ENCODE measurements around the gene SLC26A11.
"Not testable (repeated sequence)": the region's sequence is repeated elsewhere in the genome, so short reads cannot be mapped to it uniquely, and the experiment has no call there.

SLC26A11 gene

GRCh38 chr17:80219763-80220053 is 519 bp upstream of the SLC26A11 start:
- DNase-seq, result no peak

GRCh38 chr17:80220736-80221215 is 549 bp downstream of the SLC26A11 start:
- DNase-seq, result no peak

DNA sequence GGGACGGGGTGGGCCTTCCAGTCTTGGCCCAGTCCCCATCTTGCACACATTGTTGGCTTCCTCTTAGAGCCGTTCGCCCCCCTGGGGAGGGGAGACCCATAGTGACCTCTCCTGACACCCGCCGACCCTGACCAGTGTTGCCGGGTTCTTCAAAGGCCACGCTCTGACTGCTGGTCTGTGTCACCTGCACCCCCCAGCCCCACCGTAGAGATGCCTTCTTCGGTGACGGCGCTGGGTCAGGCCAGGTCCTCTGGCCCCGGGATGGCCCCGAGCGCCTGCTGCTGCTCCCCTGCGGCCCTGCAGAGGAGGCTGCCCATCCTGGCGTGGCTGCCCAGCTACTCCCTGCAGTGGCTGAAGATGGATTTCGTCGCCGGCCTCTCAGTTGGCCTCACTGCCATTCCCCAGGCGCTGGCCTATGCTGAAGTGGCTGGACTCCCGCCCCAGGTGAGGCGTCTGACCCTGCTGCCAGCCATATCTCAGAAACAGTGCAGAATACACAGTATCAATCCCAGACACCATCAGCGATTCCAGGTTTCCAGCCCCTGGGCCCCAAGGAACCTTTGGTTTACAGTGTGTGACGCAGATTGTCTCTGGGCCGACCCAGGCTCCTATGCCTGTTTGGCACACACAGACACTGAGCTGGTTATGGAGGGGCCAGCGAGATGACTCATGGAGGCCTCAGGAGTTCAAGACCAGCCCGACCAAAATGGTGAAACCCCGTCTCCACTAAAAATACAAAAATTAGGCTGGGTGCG is 1.3 kb downstream of the SLC26A11 start:
- DNase-seq, result no peak

DNA sequence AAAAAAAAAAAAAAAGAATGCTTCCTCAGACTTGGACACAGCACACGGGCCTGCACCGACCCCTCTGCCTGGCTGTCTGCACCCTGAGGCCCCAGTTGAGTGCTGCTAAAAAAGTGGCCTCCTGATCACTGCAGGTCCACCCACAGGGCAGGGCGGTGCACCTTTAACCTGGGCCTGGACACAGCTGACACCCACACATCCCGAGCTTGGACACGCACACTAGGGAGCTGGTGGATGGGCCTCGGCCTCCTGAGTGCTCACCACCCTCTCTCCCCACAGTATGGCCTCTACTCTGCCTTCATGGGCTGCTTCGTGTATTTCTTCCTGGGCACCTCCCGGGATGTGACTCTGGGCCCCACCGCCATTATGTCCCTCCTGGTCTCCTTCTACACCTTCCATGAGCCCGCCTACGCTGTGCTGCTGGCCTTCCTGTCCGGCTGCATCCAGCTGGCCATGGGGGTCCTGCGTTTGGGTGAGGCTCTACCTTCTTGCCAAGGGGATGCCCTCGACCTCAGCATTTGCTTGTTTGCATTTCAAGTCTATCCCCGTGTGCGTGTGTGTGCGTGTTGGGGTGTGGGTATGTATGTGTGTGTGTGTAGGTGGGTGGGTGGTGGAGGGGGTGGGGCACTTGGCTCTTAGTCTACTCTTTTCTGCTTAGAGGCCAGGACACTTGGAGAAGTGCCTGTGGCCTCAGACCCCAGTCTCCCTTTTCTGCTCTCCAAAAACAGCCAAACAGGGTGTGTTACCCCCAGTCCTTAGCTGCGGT is 2.3 kb downstream of the SLC26A11 start:
- no peak for DNase-seq

DNA sequence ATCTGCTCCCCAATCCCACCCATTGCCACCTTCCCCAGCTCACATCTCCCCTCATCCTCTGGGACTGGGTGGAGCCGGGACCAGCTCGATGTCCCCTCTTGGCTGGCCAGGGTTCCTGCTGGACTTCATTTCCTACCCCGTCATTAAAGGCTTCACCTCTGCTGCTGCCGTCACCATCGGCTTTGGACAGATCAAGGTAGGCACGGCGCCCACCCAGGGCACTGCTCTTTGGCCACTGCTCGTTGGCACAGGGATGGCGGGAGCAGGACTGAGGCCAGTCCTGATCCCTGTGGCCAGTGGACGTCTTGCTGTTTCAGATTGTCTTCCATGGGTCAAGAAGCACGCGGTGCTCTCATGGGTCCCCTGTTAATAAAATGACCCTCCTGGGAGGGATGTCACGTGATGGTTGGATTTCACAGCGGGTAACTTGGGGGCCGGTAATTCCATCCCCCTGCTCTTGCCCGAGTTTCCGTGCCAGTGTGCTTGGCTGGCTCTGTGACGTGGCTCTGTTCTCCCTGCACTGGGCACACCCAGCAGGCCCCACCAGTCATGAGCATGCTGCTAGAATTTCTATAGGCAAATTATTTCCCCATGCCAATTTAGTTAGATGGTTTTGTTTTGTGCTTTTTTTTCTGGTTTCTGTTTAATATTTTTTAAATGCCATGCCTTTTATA is 3.1 kb downstream of the SLC26A11 start:
- DNase-seq, result no peak

DNA sequence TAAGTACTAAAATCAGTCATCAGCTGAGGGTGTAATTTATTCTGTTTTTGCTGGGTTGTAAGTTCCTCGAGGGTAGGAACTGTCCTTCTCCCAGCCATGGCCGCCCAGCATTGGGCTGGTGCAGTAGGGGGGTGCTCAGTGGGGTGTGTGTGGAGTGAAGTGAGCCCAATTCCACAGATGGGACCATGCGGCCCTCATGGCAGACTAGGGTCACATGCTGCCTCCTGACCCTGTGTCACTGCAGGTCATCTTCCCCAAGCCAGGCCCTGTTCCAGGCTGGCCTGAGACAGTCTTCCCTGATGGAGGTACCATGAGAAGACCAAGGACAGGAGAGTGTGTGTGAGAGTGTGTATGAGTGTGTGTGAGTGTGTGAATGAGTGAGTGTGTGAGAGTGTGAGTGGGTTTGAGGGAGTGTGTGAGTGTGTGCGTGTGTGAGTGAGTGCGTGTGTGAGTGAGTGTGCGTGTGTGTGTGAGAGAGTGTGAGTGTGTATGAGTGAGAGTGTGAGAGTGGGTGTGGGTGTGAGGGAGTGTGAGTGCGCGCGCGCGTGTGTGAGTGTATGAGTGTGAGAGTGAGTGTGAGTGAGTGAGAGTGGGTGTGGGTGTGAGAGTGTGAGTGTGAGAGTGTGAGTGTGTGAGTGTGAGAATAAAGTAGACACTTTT is 3.7 kb downstream of the SLC26A11 start:
- DNase-seq, result no peak

DNA sequence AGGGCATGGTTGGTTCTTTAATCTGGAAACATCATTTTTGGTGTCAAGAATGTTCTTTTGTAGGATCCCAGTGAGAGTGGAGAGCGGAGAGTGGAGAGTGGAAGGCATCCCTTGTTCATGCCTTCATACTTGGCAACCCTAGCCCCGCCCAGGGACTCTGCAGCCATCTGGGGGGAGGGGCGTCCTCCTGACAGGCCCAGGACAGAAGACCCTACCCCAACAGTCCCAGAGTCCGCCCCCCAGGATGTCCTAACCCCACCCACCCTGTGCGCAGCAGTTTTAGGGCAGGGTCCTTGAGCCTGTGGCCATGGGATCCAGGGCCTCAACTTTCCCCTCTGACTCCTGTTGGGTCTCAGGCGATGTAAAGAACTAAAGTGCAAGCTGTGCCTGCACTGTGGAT is 4.5 kb downstream of the SLC26A11 start:
- no peak for DNase-seq

- DNase-seq, result no peak
These were observed 5.0 kb downstream of the SLC26A11 start for GRCh38 chr17:80225230-80225629.

DNA sequence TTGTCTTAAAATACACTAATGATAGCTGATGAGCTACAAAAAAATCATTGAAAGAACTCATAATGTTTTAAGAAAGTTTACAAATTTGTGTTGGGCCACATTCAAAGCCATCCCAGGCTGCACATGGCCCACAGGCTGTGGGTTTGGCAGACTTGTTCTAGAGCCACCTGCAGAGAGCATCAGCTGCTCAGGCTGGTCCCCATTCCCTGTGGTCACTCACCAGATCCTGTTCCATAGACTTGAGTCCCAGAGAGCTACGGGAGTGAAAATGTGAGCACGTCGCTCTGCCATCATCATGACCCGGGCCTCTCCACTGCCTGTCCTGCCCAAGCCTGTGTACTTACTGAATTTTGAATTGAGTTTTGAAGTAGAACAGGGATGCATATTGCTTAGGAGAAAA is 6.9 kb downstream of the SLC26A11 start:
- DNase-seq, result no peak

DNA sequence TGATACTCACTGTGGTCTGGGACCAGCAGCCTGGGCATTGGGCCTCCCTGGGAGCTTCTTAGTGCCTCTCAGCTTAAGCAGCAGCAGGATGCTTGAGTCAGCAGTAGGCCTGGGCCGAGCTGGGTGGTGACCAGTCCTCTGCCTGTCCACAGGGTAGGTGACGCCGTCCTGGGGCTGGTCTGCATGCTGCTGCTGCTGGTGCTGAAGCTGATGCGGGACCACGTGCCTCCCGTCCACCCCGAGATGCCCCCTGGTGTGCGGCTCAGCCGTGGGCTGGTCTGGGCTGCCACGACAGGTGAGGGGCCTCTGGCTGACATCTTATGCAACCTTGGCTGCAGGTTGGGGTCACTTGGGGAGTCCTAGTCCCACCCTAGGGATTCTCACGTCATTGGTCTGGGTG is 7.4 kb downstream of the SLC26A11 start:
- no peak for DNase-seq

DNA sequence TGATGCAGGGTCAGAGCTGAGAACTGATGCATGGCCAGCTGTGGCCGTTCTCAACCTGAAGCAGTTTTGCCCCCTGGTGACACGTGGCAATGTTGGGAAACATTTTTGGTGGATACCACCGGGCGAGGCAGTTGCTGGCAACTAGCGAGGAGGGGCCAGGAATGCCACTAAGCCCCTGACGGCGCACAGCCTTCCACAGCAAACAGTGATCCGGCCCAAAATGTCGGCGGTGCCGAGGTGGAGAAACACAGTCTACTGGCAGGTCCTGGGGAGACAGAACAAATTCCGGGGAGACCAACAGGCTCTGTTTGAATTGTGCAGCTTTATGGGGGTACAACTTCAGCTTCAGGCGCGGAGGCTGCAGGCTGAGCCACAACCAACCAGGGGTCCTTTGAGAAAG is 8.2 kb downstream of the SLC26A11 start:
- DNase-seq, result no peak

DNA sequence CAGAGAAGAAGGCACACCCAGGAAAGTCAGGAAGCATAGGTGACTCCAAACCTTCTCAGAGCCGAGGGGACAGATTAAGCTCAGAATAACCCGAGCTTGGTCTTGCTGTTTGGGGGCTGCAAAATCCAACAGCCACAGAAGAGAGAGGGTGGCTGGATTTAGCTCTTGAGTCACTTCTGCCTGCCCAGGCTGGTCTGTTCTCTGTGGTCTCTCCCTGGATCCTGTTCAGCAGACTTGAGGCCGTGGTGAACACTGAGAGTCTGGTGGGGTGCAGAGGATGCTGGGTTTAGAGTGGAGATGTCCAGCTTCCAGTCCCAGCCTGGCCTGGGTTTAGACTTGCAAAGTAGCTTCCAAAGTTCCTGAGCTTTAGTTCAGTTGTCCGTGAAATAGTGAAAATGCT is 8.8 kb downstream of the SLC26A11 start:
- no peak for DNase-seq

- DNase-seq, result no peak
These were observed 12.2 kb downstream of the SLC26A11 start for GRCh38 chr17:80232438-80232837.

GRCh38 chr17:80233202-80233601 is 13.0 kb downstream of the SLC26A11 start:
- DNase-seq, result no peak

GRCh38 chr17:80236911-80237310 is 16.7 kb downstream of the SLC26A11 start:
- DNase-seq, result no peak

DNA sequence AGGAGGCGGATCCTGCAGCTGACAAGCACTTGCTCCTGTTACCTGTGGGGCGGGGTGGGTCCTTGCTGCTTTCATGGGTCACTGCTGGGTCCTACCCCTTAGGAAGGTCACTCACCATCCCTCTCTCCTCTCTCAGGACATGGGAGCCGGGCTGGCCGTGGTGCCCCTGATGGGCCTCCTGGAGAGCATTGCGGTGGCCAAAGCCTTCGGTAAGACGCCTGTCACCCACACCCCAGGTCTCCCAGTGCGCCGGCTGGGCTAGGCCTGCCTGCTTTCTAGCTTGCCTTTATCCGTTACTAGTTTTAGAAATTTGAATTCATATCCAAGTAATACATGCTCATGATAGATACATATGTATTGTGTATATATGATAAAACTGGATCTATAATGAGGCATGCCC is 17.2 kb downstream of the SLC26A11 start:
- DNase-seq, result no peak

GRCh38 chr17:80242505-80242904 is 22.3 kb downstream of the SLC26A11 start:
- no peak for DNase-seq

- no peak for DNase-seq
These were observed 23.6 kb downstream of the SLC26A11 start for GRCh38 chr17:80243526-80244433.

DNA sequence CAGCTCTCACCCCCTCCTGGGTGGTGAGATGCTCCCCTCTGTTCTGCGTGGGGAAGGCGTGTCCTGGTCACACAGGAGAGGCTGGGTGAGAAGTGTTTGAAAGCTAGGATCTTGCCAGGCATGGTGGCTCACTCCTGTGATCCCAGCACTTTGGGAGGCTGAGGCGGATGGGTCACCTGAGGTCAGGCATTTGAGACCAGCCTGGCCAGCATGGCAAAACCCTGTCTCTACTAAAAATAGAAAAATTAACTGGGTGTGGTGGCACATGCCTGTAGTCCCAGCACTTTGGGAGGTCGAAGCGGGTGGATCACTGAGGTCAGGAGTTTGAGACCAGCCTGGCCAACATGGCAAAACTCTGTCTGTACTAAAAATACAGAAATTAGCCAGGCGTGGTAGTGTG is 24.2 kb downstream of the SLC26A11 start:
- not testable (repeated sequence) for DNase-seq

DNA sequence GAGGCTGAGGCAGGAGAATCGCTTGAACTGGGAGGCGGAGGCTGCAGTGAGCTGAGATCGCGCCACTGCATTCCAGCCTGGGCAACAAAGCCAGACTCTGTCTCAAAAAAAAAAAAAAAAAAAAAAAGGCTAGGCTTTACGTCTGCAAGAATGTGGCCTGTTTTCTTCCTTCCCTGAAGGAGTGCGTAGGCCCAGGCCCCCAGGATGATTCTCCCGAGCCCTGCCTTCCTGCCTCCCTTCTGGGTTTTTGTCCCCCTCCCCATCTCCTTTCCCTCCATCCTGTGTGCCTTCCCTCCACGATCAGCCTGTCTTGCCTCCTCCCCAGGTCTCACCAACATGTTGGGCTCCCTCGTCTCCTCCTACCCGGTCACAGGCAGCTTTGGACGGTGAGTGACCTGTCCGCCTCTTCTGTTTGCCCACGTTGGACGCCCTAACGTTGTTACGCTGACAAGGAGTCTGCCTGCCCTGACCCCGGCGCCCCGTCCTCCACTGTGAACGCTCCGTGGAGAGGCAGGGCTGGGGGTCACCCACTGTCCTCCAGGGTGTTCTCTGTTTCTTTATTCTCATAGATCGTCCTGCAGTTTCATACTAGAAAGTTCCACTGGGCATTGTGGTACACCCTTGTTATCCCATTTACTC is 24.8 kb downstream of the SLC26A11 start:
- DNase-seq, result no peak

DNA sequence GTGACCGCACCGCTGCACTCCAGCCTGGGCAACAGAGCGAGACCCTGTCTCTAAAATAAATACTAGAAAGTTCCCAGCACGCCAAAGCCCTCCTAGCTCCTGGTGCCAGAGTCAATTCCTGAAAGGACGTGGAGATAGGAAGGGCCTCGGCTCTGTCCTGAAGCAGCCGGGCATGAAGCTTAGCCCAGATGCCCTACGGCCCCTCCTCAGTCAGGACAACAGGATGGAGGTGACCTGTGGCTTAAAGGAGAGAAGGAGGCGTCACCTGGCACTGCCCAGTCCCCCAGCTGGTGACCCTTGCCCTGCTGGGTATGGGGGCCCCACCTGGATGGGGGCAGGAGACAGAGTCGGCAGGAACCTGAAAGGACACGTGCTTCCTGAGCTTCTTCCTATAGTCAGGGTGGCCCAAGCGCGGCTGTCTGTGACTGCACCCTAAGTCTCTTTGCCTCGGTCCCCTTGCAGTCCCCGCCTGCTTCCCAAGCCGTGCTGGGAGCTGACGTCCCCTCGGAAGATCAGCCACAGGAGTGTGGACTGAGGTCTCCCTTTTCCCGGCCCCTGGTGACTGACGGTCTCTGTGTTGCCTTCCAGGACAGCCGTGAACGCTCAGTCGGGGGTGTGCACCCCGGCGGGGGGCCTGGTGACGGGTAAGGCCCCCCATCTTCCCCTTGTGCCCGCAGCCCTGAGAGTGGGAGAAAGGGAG is 25.5 kb downstream of the SLC26A11 start:
- DNase-seq, result no peak
